ENCODE results near the gene EGFR. TPM values are rescaled to one million over a fixed set of nuclear protein-coding genes. Genes with fewer than 3 reads are reported as not detected.

The EGFR gene
- total RNA-seq, 4 donors from 2014 or later = 45.5 to 61.1 (median 56.9) TPM

DNA sequence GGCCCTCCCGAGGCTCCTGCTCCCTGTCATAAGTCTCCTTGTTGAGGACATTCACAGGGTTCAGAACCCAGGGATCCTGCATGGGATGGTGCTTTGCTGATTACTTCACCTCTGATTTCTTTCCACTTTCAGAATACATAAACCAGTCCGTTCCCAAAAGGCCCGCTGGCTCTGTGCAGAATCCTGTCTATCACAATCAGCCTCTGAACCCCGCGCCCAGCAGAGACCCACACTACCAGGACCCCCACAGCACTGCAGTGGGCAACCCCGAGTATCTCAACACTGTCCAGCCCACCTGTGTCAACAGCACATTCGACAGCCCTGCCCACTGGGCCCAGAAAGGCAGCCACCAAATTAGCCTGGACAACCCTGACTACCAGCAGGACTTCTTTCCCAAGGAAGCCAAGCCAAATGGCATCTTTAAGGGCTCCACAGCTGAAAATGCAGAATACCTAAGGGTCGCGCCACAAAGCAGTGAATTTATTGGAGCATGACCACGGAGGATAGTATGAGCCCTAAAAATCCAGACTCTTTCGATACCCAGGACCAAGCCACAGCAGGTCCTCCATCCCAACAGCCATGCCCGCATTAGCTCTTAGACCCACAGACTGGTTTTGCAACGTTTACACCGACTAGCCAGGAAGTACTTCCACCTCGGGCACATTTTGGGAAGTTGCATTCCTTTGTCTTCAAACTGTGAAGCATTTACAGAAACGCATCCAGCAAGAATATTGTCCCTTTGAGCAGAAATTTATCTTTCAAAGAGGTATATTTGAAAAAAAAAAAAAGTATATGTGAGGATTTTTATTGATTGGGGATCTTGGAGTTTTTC is 186.5 kb downstream of the EGFR start:
- H3K27ac ChIP-seq = no peak overlapping the region
- no peak for DNase-seq
- H3K9me3 ChIP-seq = no peaks in the 10 kb centered on the region
- peaks cover 0 to 69% (median 0%) of the 10 kb centered on the region in 3 donors for H3K36me3 ChIP-seq
- TF ChIP-seq POLR2A (IDR thresholded peaks at IDR 0.05) (no peak), CTCF (IDR thresholded peaks at IDR 0.05) (no peak)
- H3K27me3 ChIP-seq = no peaks in the 10 kb centered on the region
- peaks cover 0 to 9% (median 0%) of the 10 kb centered on the region in 4 donors for H3K4me1 ChIP-seq
- no peak overlapping the region for H3K4me3 ChIP-seq

DNA sequence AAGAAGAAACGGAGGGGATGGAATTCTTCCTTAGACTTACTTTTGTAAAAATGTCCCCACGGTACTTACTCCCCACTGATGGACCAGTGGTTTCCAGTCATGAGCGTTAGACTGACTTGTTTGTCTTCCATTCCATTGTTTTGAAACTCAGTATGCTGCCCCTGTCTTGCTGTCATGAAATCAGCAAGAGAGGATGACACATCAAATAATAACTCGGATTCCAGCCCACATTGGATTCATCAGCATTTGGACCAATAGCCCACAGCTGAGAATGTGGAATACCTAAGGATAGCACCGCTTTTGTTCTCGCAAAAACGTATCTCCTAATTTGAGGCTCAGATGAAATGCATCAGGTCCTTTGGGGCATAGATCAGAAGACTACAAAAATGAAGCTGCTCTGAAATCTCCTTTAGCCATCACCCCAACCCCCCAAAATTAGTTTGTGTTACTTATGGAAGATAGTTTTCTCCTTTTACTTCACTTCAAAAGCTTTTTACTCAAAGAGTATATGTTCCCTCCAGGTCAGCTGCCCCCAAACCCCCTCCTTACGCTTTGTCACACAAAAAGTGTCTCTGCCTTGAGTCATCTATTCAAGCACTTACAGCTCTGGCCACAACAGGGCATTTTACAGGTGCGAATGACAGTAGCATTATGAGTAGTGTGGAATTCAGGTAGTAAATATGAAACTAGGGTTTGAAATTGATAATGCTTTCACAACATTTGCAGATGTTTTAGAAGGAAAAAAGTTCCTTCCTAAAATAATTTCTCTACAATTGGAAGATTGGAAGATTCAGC is 187.6 kb downstream of the EGFR start:
- DNase-seq = no peak
- Histone ChIP-seq H3K27me3 (no peaks in the 10 kb centered on the region), H3K36me3 (peaks cover 0 to 58% (median 0%) of the 10 kb centered on the region in 3 donors), H3K4me1 (peaks cover 0 to 9% (median 0%) of the 10 kb centered on the region in 4 donors), H3K27ac (no peak overlapping the region), H3K9me3 (no peaks in the 10 kb centered on the region), H3K4me3 (no peak overlapping the region)
- TF ChIP-seq POLR2A (IDR thresholded peaks at IDR 0.05) (no peak), CTCF (IDR thresholded peaks at IDR 0.05) (no peak)

- H3K36me3 ChIP-seq = peaks cover 0 to 48% (median 0%) of the 10 kb centered on the region in 3 donors
- TF ChIP-seq POLR2A (IDR thresholded peaks at IDR 0.05) (no peak), CTCF (IDR thresholded peaks at IDR 0.05) (no peak)
- no peak overlapping the region for H3K4me3 ChIP-seq
Measured at GRCh38 chr7:55207436-55208125, 188.8 kb downstream of the EGFR start.

DNA sequence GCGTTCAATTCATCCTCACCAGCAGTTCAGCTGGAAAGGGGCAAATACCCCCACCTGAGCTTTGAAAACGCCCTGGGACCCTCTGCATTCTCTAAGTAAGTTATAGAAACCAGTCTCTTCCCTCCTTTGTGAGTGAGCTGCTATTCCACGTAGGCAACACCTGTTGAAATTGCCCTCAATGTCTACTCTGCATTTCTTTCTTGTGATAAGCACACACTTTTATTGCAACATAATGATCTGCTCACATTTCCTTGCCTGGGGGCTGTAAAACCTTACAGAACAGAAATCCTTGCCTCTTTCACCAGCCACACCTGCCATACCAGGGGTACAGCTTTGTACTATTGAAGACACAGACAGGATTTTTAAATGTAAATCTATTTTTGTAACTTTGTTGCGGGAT is 190.5 kb downstream of the EGFR start:
- H3K27ac ChIP-seq = peak overlapping the region in 2 of 4 donors; percentile 18 to 55
- H3K4me3 ChIP-seq = no peak overlapping the region
- peaks cover 0 to 37% (median 0%) of the 10 kb centered on the region in 3 donors for H3K36me3 ChIP-seq
- H3K27me3 ChIP-seq = no peaks in the 10 kb centered on the region
- no peaks in the 10 kb centered on the region for H3K9me3 ChIP-seq
- no peak for DNase-seq
- no peak for TF ChIP-seq CTCF (IDR thresholded peaks at IDR 0.05)
- TF ChIP-seq POLR2A (IDR thresholded peaks at IDR 0.05) = no peak
- H3K4me1 ChIP-seq = peaks cover 0 to 9% (median 0%) of the 10 kb centered on the region in 4 donors

More at GRCh38 chr7:55207436-55208125, 188.8 kb downstream of the EGFR start:
- H3K27me3 ChIP-seq = no peaks in the 10 kb centered on the region
- peaks cover 0 to 9% (median 0%) of the 10 kb centered on the region in 4 donors for H3K4me1 ChIP-seq
- H3K27ac ChIP-seq = no peak overlapping the region
- H3K9me3 ChIP-seq = no peaks in the 10 kb centered on the region
- no peak for DNase-seq

DNA sequence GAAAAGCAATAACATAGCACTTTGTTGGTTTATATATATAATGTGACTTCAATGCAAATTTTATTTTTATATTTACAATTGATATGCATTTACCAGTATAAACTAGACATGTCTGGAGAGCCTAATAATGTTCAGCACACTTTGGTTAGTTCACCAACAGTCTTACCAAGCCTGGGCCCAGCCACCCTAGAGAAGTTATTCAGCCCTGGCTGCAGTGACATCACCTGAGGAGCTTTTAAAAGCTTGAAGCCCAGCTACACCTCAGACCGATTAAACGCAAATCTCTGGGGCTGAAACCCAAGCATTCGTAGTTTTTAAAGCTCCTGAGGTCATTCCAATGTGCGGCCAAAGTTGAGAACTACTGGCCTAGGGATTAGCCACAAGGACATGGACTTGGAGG is 191.4 kb downstream of the EGFR start:
- H3K27me3 ChIP-seq = no peaks in the 10 kb centered on the region
- TF ChIP-seq CTCF (IDR thresholded peaks at IDR 0.05) (no peak), POLR2A (IDR thresholded peaks at IDR 0.05) (no peak)
- no peak overlapping the region for H3K27ac ChIP-seq

More for the DNA sequence above, 191.4 kb downstream of the EGFR start:
- peak in 1 of 3 donors; percentile 6 for DNase-seq
- H3K36me3 ChIP-seq = peaks cover 0 to 28% (median 0%) of the 10 kb centered on the region in 3 donors
- H3K4me1 ChIP-seq = peaks cover 0 to 9% (median 0%) of the 10 kb centered on the region in 4 donors
- H3K9me3 ChIP-seq = no peaks in the 10 kb centered on the region
- H3K4me3 ChIP-seq = no peak overlapping the region
